Left ventricle myocardium inferior (tissue), 1 donor: ENCODE results near the gene PLA2G12A. TPM values are rescaled to one million over a fixed set of nuclear protein-coding genes. Genes with fewer than 3 reads are reported as not detected.

Experiments used
- DNase-seq: peaks from one replicate; pipeline ENCODE4 v3.0.0-alpha.2; 2020
- H3K27ac ChIP-seq: fragments of 200-600 bp; replicated peaks from 2 replicates; pipeline ENCODE4 v1.8.0; 2021
- H3K27me3 ChIP-seq: fragments of 200-600 bp; 2 replicates; pipeline ENCODE4 v1.8.0; 2021; ENCODE audit warnings: low read depth
- H3K36me3 ChIP-seq: fragments of 200-600 bp; 2 replicates; pipeline ENCODE4 v1.8.0; 2021
- H3K4me1 ChIP-seq: fragments of 200-600 bp; 2 replicates; pipeline ENCODE4 v1.8.0; 2021
- H3K4me3 ChIP-seq: fragments of 200-600 bp; 2 replicates; pipeline ENCODE4 v1.8.0; 2021; ENCODE audit warnings: mild to moderate bottlenecking, moderate library complexity
- H3K9me3 ChIP-seq: fragments of 200-600 bp; replicated peaks from 2 replicates; pipeline ENCODE4 v1.8.0; 2021
- CTCF ChIP-seq: fragments of 200-600 bp; IDR thresholded peaks from 2 replicates; pipeline ENCODE4 v1.8.0; 2021; ENCODE audit warnings: antibody characterized with exemption, mild to moderate bottlenecking, borderline replicate concordance
- intact Hi-C: fragments of 100-400 bp; cut with micrococcal nuclease; formaldehyde crosslinking; loops from one replicate; pipeline ENCODE4 v1.11.0; 2022
- total RNA-seq: library from RNA; stranded (reverse); fragmentation: NEBNext Ultra II Directional; extraction: Animal tissue kit (Norgen Biotek cat#: 25700); gene quantifications from one replicate; pipeline ENCODE4 v1.2.1, GENCODE V29; 2021
- donor health status: DM: no; HTN: yes; CAD: no; lungs with severe emphysema.

Gene PLA2G12A
- total RNA-seq, 1 donor from 2014 or later: 64.7 TPM

GRCh38 chr4:109708990-109709389, 20.9 kb downstream of the PLA2G12A start:
- no peak overlapping the region for H3K27ac ChIP-seq
- intact Hi-C loops: no loop called here

GRCh38 chr4:109708435-109708834, 21.4 kb downstream of the PLA2G12A start:
- Histone ChIP-seq H3K27me3 (no peaks in the 10 kb centered on the region), H3K27ac (no peak overlapping the region), H3K9me3 (no peaks in the 10 kb centered on the region), H3K4me3 (no peak overlapping the region), H3K4me1 (peaks cover 10% of the 10 kb centered on the region), H3K36me3 (peaks cover 22% of the 10 kb centered on the region)
- intact Hi-C loops: no loop called here
- no peak for DNase-seq
- TF ChIP-seq CTCF: no peak

More at GRCh38 chr4:109708990-109709389, 20.9 kb downstream of the PLA2G12A start:
- H3K9me3 ChIP-seq: no peaks in the 10 kb centered on the region
- no peak for TF ChIP-seq CTCF
- H3K4me1 ChIP-seq: peaks cover 5% of the 10 kb centered on the region
- no peak for DNase-seq
- H3K36me3 ChIP-seq: peaks cover 26% of the 10 kb centered on the region
- H3K4me3 ChIP-seq: no peak overlapping the region
- H3K27me3 ChIP-seq: no peaks in the 10 kb centered on the region

- Histone ChIP-seq H3K27me3 (no peaks in the 10 kb centered on the region), H3K27ac (peak overlapping the region; percentile 90), H3K4me3 (peak overlapping the region; percentile 90), H3K36me3 (peaks cover 3% of the 10 kb centered on the region), H3K9me3 (no peaks in the 10 kb centered on the region), H3K4me1 (peaks cover 33% of the 10 kb centered on the region)
- intact Hi-C loops: no loop called here
- DNase-seq: no peak
- no peak for TF ChIP-seq CTCF
Observed at GRCh38 chr4:109703664-109704361, 26.1 kb downstream of the PLA2G12A start.

- Histone ChIP-seq H3K27me3 (no peaks in the 10 kb centered on the region), H3K36me3 (peaks cover 3% of the 10 kb centered on the region), H3K4me3 (peak within 1 kb of the TSS; percentile 90), H3K4me1 (peaks cover 33% of the 10 kb centered on the region), H3K9me3 (no peaks in the 10 kb centered on the region), H3K27ac (peak within 1 kb of the TSS; percentile 90)
- intact Hi-C loops: no loop called here
- peak; percentile 90 for DNase-seq
- peak; percentile 87 for TF ChIP-seq CTCF
Observed at GRCh38 chr4:109702950-109703663, 26.8 kb downstream of the PLA2G12A start, which contains the start of gene CASP6. TSS of gene CASP6 (minus strand) at chr4:109703445. CDS start at chr4:109703395, 50 bp downstream.

GRCh38 chr4:109701566-109702410, 28.1 kb downstream of the PLA2G12A start:
- Histone ChIP-seq H3K27me3 (no peaks in the 10 kb centered on the region), H3K27ac (peak overlapping the region; percentile 90), H3K36me3 (peaks cover 8% of the 10 kb centered on the region), H3K9me3 (no peaks in the 10 kb centered on the region), H3K4me1 (peaks cover 33% of the 10 kb centered on the region), H3K4me3 (peak overlapping the region; percentile 90)
- no peak for TF ChIP-seq CTCF
- DNase-seq: no peak
- intact Hi-C loops: no loop called here
